Heart right ventricle (tissue), 16 donors: Measurements from ENCODE around the gene ADARB2. TPM values are rescaled to one million over a fixed set of nuclear protein-coding genes. Genes with fewer than 3 reads are reported as not detected.

Source experiments
- ATAC-seq, 8 donors: fragments of 200-7000 bp; cut with Tn5 transposase; one replicate each; pipeline ENCODE4 v1.9.1; 2020; ENCODE audit warnings: mild to moderate bottlenecking in 8 of 8, moderate library complexity in 8 of 8, moderate number of reproducible peaks in 1 of 8
- DNase-seq, 2 donors: peaks; one replicate each; pipeline ENCODE4 v3.0.0-alpha.2; 2020
- H3K27ac ChIP-seq, 10 donors: fragments of 200-600 bp; sonication (generic) in 2 of 10; one replicate each; pipeline versions ENCODE4 v1.5.0 to v1.8.0; 2020 to 2022; ENCODE audit warnings: mild to moderate bottlenecking in 3 of 10
- H3K27me3 ChIP-seq, 7 donors: fragments of 200-600 bp; one replicate each; pipeline ENCODE4 v1.8.0; 2021 to 2022; ENCODE audit warnings: mild to moderate bottlenecking in 2 of 7
- H3K36me3 ChIP-seq, 9 donors: fragments of 200-600 bp; sonication (generic) in 1 of 9; one replicate each; pipeline versions ENCODE4 v1.5.0 to v1.8.0; 2020 to 2022; ENCODE audit warnings: mild to moderate bottlenecking in 2 of 9
- H3K4me1 ChIP-seq, 9 donors: fragments of 200-600 bp; sonication (generic) in 1 of 9; one replicate each; pipeline versions ENCODE4 v1.5.0 to v1.8.0; 2020 to 2022; ENCODE audit warnings: mild to moderate bottlenecking in 4 of 9
- H3K4me3 ChIP-seq, 10 donors: fragments of 200-600 bp; sonication (generic) in 2 of 10; one replicate each; pipeline versions ENCODE4 v1.5.0 to v1.8.0; 2020 to 2022; ENCODE audit warnings: mild to moderate bottlenecking in 7 of 10, moderate library complexity in 2 of 10
- H3K9me3 ChIP-seq, 11 donors: fragments of 200-600 bp in 10 of 11; sonication (generic) in 2 of 11; one replicate each; pipeline versions ENCODE4 v1.5.0 to v1.8.0; 2013 to 2022; ENCODE audit warnings: mild to moderate bottlenecking in 2 of 11, control low read depth in 1 of 11, moderate library complexity in 1 of 11
- WGBS, 2 donors: extraction: QIAGEN DNeasy Blood & Tissue Kit; methylation state at CpG; one replicate each; pipeline ENCODE4 v1.1.7; 2013; ENCODE audit warnings: inconsistent platforms in 1 of 2; 5-methylcytosine and 5-hydroxymethylcytosine counted together
- intact Hi-C, 10 donors: fragments of 100-400 bp; cut with DNase I; formaldehyde crosslinking; loops; one replicate each; pipeline versions ENCODE4 v1.11.1 to v1.14.2; 2022
- polyA plus RNA-seq, 2 donors: library from polyadenylated mRNA; stranded (reverse); fragments of 200-250 nt; gene quantifications; one replicate each; pipeline ENCODE4 v1.2.3, GENCODE V29; 2013
- total RNA-seq, 10 donors: library from RNA; stranded (reverse); fragmentation: NEBNext Ultra II Directional in 3 of 10; extraction: Animal tissue kit (Norgen Biotek cat#: 25700) in 3 of 10; gene quantifications; one replicate each; pipeline versions ENCODE4 v1.2.1 to v1.2.4, GENCODE V29; 2021 to 2023
- TF ChIP-seq, protein P1 (sequence below), 9 donors: fragments of 200-600 bp; sonication (generic) in 2 of 9; IDR thresholded peaks; one replicate each; pipeline versions ENCODE4 v1.5.0 to v1.8.0; 2021 to 2022; ENCODE audit warnings: antibody characterized with exemption in 9 of 9, mild to moderate bottlenecking in 5 of 9, moderate library complexity in 1 of 9
- donor health status: Arrhythmogenic right ventricular cardiomyopathy.
- donor health status: ischemic (EF 13 %, LVEDD 7.1; RV severe dilation, severe dysfunction).
- donor health status: healthy with polysubstance abuse.
- donor health status: DM: no; HTN: yes; CAD: no.
- donor health status: DM: no; HTN: no; CAD: no.
- donor health status: ischemic (EF 25% LVEDD 6.9; RV normal size, moderate dysfunction).
- donor health status: ischemic (EF 25% LVEDD 5.7; RV mildly dilated, moderate dysfunction).
- donor health status: healthy.
- donor health status: DM: yes; HTN: yes; CAD: no.
- donor health status: Ischemic cardiomyopathy.
- donor health status: ischemic (EF 35%, LVEDD 5.7; RV mildly dilated, moderate dysfunction).
- donor health status: nonischemic (EF 11% LVEDD 7.7; RV severe dilation, severe dysfunction).
- donor health status: DM: yes; HTN: yes; CAD: no.
- donor health status: PGD.
- donor health status: ischemic (EF 29% LVEDD 5.4; RV normal size, mild dysfunction).
- donor health status: nonischemic (EF 23%, LVEDD 6.1; RV moderate dilation, normal function).

The ADARB2 gene
- total and polyA plus RNA-seq, 12 donors = 0.08 to 0.47 (median 0.17) TPM; not detected in 2

DNA sequence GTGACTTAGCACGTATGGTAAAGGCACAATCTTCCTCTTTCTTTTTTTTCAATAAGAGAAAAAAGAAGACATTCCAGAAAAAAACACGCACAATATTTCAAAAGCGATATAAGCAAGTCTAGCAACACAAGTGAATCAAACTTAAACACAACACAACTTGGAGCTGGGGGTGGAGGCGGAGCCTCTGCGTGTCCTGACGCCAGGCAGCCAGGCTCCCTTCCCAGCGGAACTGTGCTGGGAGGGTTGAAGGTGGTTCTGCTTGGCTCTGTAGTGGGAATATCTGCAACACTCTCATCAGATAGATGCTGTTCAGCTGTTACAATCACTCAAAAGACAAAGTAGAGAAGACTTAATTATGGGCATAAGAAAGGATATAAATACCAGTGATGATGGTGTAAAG is 469.8 kb downstream of the ADARB2 start:
- WGBS, 2 donors = 61 to 62% methylated on average over 7 of the region's 7 CpGs
- no peaks in the 10 kb centered on the region for H3K4me1 ChIP-seq
- ATAC-seq (no peak), DNase-seq (no peak)
- H3K36me3 ChIP-seq = no peaks in the 10 kb centered on the region
- no peak overlapping the region for H3K27ac ChIP-seq
- intact Hi-C loops = no loop called here
- no peak overlapping the region for H3K4me3 ChIP-seq
- TF ChIP-seq, protein P1, sequence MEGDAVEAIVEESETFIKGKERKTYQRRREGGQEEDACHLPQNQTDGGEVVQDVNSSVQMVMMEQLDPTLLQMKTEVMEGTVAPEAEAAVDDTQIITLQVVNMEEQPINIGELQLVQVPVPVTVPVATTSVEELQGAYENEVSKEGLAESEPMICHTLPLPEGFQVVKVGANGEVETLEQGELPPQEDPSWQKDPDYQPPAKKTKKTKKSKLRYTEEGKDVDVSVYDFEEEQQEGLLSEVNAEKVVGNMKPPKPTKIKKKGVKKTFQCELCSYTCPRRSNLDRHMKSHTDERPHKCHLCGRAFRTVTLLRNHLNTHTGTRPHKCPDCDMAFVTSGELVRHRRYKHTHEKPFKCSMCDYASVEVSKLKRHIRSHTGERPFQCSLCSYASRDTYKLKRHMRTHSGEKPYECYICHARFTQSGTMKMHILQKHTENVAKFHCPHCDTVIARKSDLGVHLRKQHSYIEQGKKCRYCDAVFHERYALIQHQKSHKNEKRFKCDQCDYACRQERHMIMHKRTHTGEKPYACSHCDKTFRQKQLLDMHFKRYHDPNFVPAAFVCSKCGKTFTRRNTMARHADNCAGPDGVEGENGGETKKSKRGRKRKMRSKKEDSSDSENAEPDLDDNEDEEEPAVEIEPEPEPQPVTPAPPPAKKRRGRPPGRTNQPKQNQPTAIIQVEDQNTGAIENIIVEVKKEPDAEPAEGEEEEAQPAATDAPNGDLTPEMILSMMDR (IDR thresholded peaks at IDR 0.05) = no peak
- H3K9me3 ChIP-seq = no peaks in the 10 kb centered on the region
- peaks cover 0 to 8% (median 0%) of the 10 kb centered on the region in 7 donors for H3K27me3 ChIP-seq

- H3K9me3 ChIP-seq = no peaks in the 10 kb centered on the region
- no peak overlapping the region for H3K4me3 ChIP-seq
- H3K4me1 ChIP-seq = no peaks in the 10 kb centered on the region
- 79 to 81% methylated on average over 8 of the region's 8 CpGs for WGBS, 2 donors
- H3K27ac ChIP-seq = no peak overlapping the region
- intact Hi-C loops = no loop called here
- DNase-seq = no peak
- H3K27me3 ChIP-seq = peaks cover 0 to 8% (median 0%) of the 10 kb centered on the region in 7 donors
- TF ChIP-seq, protein P1 (IDR thresholded peaks at IDR 0.05) = no peak
- no peaks in the 10 kb centered on the region for H3K36me3 ChIP-seq
- no peak for ATAC-seq
Measured at GRCh38 chr10:1267148-1267547, 470.2 kb downstream of the ADARB2 start.

- ATAC-seq = no peak
- H3K9me3 ChIP-seq = no peaks in the 10 kb centered on the region
- no peaks in the 10 kb centered on the region for H3K36me3 ChIP-seq
- H3K4me1 ChIP-seq = no peaks in the 10 kb centered on the region
- no peak for DNase-seq
- H3K27me3 ChIP-seq = peaks cover 0 to 8% (median 0%) of the 10 kb centered on the region in 7 donors
- no peak overlapping the region for H3K27ac ChIP-seq
- WGBS, 2 donors = 92% methylated on average over 36 of the region's 36 CpGs
- H3K4me3 ChIP-seq = no peak overlapping the region
- intact Hi-C loops = no loop called here
- TF ChIP-seq, protein P1 (IDR thresholded peaks at IDR 0.05) = no peak
Measured at GRCh38 chr10:1266033-1266802, 471.1 kb downstream of the ADARB2 start.

DNA sequence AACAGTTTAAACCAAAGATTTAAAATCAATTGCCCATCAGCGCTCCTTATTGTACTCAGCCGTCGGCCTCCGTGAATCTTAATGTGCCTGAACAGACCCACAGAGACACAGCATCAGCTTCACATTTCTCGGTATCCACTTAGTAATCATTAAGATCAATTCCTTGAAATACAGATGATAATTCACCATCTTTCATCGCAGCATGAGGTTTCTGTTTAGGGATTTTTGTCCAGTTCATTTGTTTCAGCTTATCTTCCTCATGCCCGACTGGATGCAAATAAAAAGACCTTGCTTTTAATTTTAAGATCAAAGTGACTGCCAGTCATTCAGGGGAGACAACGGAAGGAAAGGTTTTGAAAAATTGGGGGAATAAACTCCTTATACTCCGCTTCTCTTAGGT is 473.3 kb downstream of the ADARB2 start:
- H3K36me3 ChIP-seq = no peaks in the 10 kb centered on the region
- no peak for ATAC-seq
- H3K4me1 ChIP-seq = no peaks in the 10 kb centered on the region
- no peaks in the 10 kb centered on the region for H3K9me3 ChIP-seq
- WGBS, 2 donors = 81 to 82% methylated on average over 9 of the region's 9 CpGs
- intact Hi-C loops = no loop called here
- H3K27ac ChIP-seq = no peak overlapping the region
- H3K27me3 ChIP-seq = peaks cover 0 to 8% (median 0%) of the 10 kb centered on the region in 7 donors
- H3K4me3 ChIP-seq = no peak overlapping the region
- TF ChIP-seq, protein P1 (IDR thresholded peaks at IDR 0.05) = no peak
- DNase-seq = no peak
